ENCODE measurements around the gene SP8.

SP8 gene

GRCh38 chr7:20779041-20779440 lies 7.6 kb downstream of the SP8 start:
- intact Hi-C loops (cut with DNase I) = no loop called here
- no peak for DNase-seq

DNA sequence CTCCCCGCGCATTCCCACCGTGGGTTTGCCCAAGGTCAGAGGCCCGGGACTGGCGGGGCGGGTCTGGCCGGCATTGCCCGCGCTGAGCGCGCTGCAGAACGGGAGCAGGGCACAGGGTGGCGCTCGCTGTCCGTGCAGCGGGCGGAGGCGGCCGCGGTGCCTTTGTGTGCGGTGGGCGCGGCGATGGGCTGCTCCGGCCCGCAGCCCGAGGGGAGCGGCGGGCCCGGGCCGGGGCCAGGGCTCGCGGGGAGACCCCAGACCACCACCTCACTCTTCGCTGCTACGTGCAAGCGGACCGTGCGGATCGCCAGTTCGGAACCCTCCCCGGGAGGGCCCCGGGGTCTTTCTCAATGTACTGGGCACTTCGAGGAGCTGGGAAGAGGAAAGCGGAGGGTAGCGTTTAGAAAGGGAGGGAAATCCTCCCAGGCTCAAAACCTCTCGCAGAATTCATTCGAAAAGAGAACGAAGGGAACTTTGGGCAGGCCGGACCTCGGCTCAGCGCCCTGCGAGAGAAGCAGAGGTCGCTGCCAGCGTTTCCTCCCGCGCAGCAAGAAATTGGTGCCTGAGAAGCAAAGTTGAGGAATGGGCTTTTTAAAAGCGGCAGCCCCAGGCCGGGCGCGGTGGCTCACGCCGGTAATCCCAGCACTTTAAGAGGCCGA lies 8.5 kb downstream of the SP8 start:
- intact Hi-C loops (cut with DNase I) = no loop called here
- DNase-seq = peak in 20 of 42 donors; percentile 12 to 68 (median 44)

DNA sequence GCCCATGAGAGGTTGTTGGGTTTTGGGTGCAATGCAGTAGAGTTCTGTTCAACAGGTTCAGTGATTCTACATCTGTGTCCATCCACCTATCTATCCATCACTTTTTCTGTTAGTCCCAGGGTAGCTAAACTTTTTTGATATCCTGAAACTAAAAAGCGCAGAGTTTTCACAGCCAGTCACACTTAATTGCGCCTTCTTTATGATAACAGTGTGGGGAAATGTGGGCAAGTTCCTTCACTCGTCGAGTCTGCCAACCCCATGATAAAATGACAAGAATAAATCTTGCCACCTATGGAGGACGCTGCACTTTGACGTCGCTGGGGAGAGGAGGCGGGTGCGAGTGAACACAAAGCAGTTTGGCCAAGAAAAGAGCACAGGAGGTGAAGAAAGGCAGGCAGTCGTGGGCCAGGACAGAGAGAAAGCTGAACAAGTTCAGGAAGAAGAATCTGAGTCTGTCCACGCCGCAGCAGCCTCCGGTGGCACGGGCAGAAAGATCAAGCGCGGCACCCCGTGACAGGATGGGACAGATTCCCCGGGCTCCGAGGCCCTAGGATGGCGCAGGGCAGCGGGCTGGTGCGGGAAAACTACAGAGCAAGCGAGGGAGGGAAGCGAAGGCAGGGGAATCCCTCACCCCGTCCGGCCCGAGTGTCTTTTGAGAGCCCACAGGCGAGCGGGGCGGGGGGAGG lies 9.2 kb downstream of the SP8 start:
- intact Hi-C loops (cut with DNase I) = no loop called here
- no peak for DNase-seq

GRCh38 chr7:20776942-20777341 lies 9.7 kb downstream of the SP8 start:
- no peak for DNase-seq
- intact Hi-C loops (cut with DNase I) = no loop called here

GRCh38 chr7:20776214-20776911 lies 10.3 kb downstream of the SP8 start:
- intact Hi-C loops (cut with DNase I) = no loop called here
- no peak for DNase-seq

DNA sequence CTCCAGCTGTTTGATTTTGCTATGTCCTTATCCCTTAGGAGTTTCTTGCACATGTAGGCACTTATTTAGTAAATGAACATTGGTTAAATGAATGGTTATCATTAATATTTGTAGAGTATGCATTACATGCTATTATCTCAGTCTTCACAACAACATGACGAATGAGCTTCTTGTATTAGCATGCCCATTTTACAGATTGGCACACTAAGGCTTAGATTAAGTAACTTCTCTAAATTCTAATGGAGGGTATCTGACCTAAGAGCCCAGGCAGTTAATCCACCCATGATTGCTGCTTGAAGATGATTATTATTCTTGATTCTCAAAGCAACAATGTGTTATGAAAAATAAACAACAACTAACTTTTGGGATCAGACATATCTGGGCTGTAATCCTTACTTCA lies 32.7 kb downstream of the SP8 start:
- intact Hi-C loops (cut with DNase I) = no loop called here
- no peak for DNase-seq

DNA sequence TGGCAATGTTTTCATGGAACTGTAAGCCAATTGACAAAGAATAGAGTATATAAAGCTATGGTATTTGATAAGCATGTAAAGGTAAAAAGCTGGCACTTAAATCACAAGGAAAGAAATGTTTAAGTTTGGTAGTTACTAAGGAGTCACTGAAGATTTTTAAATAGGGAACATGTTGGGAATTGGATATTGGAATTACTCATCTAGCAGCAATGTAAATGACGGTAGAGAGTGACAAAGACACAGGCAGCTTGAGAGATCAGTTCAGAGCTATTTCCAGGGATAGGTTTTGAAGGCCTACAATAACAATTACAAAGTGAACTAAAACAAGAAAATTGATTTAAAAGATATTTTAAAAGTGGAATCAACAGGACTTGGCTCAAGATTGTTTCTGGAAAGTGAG lies 36.8 kb downstream of the SP8 start:
- DNase-seq = no peak
- intact Hi-C loops (cut with DNase I) = no loop called here

DNA sequence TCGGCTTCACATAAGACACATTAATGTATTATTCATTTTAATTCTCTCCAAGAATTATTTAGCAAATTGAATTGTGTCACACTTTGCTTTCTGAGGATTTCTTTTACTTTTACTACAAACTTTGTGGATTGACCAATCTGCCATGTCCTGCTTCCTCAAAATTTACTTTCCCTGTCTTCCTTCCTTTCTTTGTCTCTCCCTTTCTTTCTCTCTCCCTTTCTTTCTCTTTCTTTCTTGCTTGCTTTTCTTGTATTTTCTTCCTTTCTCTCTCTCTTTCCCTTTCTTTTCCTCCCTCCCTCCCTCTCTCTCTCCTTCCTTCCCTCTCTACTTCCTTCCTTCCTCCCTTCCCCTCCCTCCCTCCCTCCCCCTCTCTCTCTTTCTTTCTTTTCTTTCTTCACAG lies 37.8 kb downstream of the SP8 start:
- intact Hi-C loops (cut with DNase I) = no loop called here
- no peak for DNase-seq

- DNase-seq = no peak
- intact Hi-C loops (cut with DNase I) = no loop called here
Observed at GRCh38 chr7:20747001-20747400, 39.7 kb downstream of the SP8 start.

DNA sequence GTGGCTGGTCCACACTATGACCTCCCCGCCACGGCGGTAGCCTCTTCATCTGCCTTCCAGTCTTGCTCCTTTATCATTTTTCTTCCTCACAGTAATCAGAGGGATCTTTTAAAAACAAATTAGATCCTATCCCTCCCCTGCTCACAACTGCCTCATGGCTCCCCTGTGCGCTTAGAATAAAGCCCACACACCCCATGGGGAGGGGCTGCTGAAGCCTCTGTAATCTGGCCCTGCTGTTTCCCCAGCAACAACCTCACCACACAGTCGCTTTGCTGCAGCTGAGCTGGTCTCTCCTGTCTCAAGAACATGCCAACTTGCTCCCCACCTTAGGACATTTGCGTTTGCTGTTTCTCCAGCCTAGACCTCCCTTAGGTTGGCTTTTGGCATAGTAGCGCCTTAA lies 41.0 kb downstream of the SP8 start:
- intact Hi-C loops (cut with DNase I) = no loop called here
- no peak for DNase-seq

GRCh38 chr7:20744954-20745446 lies 41.7 kb downstream of the SP8 start:
- intact Hi-C loops (cut with DNase I) = no loop called here
- no peak for DNase-seq

DNA sequence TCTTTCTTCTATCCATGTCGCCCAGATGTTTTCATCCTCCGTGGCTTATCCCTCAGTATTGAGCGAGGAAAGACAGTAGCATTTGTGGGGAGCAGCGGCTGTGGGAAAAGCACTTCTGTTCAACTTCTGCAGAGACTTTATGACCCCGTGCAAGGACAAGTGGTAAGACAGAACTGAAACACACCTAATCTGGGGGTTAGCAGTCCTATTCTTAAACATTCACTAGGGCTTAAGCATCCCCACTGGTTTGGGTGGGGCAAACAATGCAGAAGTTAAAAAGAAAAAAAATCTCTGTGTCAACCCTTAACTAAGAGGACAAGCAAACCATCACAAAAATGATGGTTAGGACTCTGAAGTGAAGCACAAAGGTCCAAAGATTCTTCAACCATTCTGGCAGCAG lies 43.8 kb downstream of the SP8 start:
- intact Hi-C loops (cut with DNase I) = no loop called here
- DNase-seq = no peak

- intact Hi-C loops (cut with DNase I) = no loop called here
- DNase-seq = no peak
Observed at GRCh38 chr7:20741801-20742200, 44.9 kb downstream of the SP8 start.

DNA sequence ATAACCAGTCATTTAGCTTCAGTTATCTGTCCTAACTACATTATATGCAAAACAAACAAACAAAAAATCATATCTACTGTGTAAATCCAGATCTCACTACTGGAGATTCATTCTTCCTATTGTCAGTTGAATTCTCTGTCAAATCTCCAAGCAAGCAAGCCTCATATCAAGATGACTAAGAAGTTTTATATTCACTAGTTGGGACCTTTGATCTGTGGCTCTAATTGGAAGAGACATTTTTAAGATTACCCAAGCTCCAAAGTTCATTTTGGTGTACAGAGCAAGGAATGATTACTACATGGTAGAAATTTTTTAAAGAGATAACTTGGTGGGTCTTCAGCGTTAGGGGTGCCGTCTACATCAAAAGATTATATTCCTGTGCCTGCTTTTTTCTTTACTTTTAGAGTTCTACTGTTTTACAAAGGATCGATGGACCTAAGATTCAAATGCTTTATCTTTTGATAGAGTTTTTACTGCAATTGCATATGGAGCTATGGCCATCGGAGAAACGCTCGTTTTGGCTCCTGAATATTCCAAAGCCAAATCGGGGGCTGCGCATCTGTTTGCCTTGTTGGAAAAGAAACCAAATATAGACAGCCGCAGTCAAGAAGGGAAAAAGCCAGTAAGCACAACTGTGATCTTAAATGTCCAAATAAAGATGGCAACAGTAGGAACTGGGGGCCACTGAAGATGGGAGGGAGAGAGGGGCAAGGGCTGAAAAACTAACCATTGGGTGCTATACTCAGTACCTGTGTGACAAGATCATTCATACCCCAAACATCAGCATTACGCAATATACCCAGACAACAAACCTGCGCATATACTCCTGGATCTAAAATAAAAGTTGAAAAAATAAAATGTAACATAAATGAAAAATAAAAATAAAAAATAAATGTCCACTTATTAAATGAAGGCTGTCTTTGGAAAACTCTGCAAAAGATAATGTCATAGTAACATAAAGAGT lies 47.9 kb downstream of the SP8 start:
- intact Hi-C loops (cut with DNase I) = no loop called here
- no peak for DNase-seq

DNA sequence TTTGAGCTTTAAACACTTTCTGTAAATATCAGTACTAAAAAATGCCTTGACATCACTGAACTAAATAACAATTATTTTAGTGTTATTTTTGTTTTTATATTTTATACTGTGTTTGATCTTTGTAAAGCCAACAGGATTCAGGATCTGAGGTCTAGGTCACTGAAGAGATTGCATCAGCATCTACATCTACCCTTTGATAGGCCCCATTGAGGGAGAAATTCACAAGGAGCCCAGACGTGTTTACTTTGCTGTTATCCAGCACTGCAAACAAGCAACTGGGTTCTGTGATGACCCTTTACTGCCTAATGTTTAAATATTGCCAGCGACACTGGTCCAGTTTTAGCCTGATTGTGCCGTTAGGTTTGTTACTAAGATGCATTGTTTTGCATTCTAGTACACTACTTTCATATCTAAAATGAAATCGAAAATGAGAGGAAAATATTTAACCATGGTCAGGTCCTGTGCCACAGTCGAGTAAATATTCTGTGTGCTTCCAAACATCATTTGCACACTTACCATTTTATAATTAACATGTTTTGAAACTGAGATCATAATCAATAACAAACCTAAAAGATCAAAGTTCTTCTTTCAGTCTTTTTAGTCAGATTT lies 48.7 kb downstream of the SP8 start:
- intact Hi-C loops (cut with DNase I) = no loop called here
- DNase-seq = no peak

DNA sequence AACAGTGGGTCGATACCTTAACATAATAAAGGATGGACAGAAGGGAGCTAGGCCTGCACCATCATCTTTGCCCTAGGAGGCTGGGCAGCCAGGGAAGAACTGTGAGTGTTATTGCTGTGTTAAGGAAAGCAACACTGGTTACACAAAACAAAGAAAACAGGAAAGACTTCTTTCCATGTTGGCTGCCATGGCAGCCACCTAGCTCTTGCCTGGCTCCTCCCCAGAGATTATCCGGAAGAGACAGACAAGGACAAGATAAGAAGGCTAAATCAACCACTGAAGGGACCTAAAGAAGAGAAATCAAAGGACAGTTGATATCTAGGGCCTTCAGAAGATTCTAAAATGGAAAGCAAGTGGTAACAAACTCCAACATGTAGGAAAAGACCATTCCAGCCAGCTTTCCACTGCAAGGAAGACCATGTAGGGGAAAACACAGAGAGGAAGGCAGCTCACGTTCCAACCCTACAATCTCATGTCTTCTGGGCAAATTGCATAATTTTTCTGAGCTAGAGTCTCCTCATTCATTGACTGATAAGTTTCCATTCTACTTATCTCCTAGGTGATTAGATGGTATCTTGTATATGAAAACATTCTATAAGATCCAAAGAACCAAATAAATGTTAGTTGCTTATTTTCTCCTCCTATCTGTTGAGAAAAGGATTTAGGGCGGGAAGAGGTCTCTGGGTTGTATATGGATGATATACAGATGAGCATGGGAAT lies 51.2 kb downstream of the SP8 start:
- intact Hi-C loops (cut with DNase I) = no loop called here
- no peak for DNase-seq
